Measurements from ENCODE around the gene CAMK1G.

GRCh38 chr1:209598227-209598626 lies 14.7 kb downstream of the CAMK1G start:
- TF ChIP-seq CTCF (optimal IDR thresholded peaks at IDR 0.05 in 1 of 3, IDR thresholded peaks at IDR 0.05 in 1 of 3, conservative IDR thresholded peaks at IDR 0.05 in 1 of 3; ENCODE audit: extremely low read depth in 1 of 3, insufficient read depth in 2 of 3, low read length in 3 of 3) (no peak), EZH2 (IDR thresholded peaks at IDR 0.05; ENCODE audit: low read length) (no peak)
